ENCODE data around the gene NGLY1. TPM values are rescaled to one million over a fixed set of nuclear protein-coding genes. Genes with fewer than 3 reads are reported as not detected.

NGLY1 gene
- total and polyA plus RNA-seq, 9 of the 15 experiments (the other 6 are each of a cell fraction or from before 2014, with no cell fraction given), result 52.2 to 124 (median 87.6) TPM

- TF ChIP-seq ZBTB8A (IDR thresholded peaks at IDR 0.05; ENCODE audit: partially characterized antibody) (no peak), CGGBP1 (CRISPR knock-in tag; IDR thresholded peaks at IDR 0.05) (no peak), SLC30A9 (CRISPR knock-in tag; IDR thresholded peaks at IDR 0.05) (no peak), SMC3 (conservative IDR thresholded peaks at IDR 0.05; ENCODE audit: insufficient read depth, low read depth, low read length) (no peak), KLF16 (IDR thresholded peaks at IDR 0.05) (no peak), DLX4 (CRISPR knock-in tag; IDR thresholded peaks at IDR 0.05) (no peak), ZNF75A (CRISPR knock-in tag; IDR thresholded peaks at IDR 0.05) (no peak), ZNF589 (CRISPR knock-in tag; IDR thresholded peaks at IDR 0.05; ENCODE audit: low read depth) (0 out of 2 replicates have a peak, but pooled peaks have one; percentile 35), RBM17 (IDR thresholded peaks at IDR 0.05; ENCODE audit: borderline replicate concordance, low read depth, low read length) (no peak), XRCC3 (IDR thresholded peaks at IDR 0.05) (no peak), SRSF1 (IDR thresholded peaks at IDR 0.05; ENCODE audit: low read depth, low read length) (no peak), BRD9 (IDR thresholded peaks at IDR 0.05; ENCODE audit: low read depth, partially characterized antibody) (peak; percentile 63), ZBTB1 (CRISPR knock-in tag; IDR thresholded peaks at IDR 0.05; ENCODE audit: borderline replicate concordance, low read depth) (peak; percentile 79; the same call in 1 of the 2 replicates), KLF1 (tag; IDR thresholded peaks at IDR 0.05) (no peak; the same call in 1 of the 2 replicates), ZNF696 (CRISPR knock-in tag; conservative IDR thresholded peaks at IDR 0.05) (0 out of 2 replicates have a peak, but pooled peaks have one; percentile 17), SAFB (IDR thresholded peaks at IDR 0.05; ENCODE audit: borderline replicate concordance, low read depth, low read length) (peak; percentile 60)
- TF ChIP-seq, protein P1, sequence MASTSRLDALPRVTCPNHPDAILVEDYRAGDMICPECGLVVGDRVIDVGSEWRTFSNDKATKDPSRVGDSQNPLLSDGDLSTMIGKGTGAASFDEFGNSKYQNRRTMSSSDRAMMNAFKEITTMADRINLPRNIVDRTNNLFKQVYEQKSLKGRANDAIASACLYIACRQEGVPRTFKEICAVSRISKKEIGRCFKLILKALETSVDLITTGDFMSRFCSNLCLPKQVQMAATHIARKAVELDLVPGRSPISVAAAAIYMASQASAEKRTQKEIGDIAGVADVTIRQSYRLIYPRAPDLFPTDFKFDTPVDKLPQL (IDR thresholded peaks at IDR 0.05; ENCODE audit: extremely low read depth, insufficient read length), result no peak
- TF ChIP-seq, protein P2, sequence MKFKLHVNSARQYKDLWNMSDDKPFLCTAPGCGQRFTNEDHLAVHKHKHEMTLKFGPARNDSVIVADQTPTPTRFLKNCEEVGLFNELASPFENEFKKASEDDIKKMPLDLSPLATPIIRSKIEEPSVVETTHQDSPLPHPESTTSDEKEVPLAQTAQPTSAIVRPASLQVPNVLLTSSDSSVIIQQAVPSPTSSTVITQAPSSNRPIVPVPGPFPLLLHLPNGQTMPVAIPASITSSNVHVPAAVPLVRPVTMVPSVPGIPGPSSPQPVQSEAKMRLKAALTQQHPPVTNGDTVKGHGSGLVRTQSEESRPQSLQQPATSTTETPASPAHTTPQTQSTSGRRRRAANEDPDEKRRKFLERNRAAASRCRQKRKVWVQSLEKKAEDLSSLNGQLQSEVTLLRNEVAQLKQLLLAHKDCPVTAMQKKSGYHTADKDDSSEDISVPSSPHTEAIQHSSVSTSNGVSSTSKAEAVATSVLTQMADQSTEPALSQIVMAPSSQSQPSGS (CRISPR knock-in tag; IDR thresholded peaks at IDR 0.05), result no peak
- TF ChIP-seq, protein P3, sequence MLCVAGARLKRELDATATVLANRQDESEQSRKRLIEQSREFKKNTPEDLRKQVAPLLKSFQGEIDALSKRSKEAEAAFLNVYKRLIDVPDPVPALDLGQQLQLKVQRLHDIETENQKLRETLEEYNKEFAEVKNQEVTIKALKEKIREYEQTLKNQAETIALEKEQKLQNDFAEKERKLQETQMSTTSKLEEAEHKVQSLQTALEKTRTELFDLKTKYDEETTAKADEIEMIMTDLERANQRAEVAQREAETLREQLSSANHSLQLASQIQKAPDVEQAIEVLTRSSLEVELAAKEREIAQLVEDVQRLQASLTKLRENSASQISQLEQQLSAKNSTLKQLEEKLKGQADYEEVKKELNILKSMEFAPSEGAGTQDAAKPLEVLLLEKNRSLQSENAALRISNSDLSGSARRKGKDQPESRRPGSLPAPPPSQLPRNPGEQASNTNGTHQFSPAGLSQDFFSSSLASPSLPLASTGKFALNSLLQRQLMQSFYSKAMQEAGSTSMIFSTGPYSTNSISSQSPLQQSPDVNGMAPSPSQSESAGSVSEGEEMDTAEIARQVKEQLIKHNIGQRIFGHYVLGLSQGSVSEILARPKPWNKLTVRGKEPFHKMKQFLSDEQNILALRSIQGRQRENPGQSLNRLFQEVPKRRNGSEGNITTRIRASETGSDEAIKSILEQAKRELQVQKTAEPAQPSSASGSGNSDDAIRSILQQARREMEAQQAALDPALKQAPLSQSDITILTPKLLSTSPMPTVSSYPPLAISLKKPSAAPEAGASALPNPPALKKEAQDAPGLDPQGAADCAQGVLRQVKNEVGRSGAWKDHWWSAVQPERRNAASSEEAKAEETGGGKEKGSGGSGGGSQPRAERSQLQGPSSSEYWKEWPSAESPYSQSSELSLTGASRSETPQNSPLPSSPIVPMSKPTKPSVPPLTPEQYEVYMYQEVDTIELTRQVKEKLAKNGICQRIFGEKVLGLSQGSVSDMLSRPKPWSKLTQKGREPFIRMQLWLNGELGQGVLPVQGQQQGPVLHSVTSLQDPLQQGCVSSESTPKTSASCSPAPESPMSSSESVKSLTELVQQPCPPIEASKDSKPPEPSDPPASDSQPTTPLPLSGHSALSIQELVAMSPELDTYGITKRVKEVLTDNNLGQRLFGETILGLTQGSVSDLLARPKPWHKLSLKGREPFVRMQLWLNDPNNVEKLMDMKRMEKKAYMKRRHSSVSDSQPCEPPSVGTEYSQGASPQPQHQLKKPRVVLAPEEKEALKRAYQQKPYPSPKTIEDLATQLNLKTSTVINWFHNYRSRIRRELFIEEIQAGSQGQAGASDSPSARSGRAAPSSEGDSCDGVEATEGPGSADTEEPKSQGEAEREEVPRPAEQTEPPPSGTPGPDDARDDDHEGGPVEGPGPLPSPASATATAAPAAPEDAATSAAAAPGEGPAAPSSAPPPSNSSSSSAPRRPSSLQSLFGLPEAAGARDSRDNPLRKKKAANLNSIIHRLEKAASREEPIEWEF (CRISPR knock-in tag; IDR thresholded peaks at IDR 0.05), result peak; percentile 93; the same call in 1 of the 2 replicates
These were observed 6.6 kb upstream of the NGLY1 start, which contains the start of gene OXSM (continued) for GRCh38 chr3:25789596-25790556.
